Stimulated activated CD4-positive, alpha-beta T cell treated with anti-CD3 and anti-CD28 coated beads, Interleukin-15, amount 100 ng/mL, for 1 hour (primary cell): Measurements from ENCODE around the gene SLC6A16.
A peak's percentile ranks its signal among the peaks of the same experiment; 100 is the strongest.
"Not testable (repeated sequence)": the region's sequence is repeated elsewhere in the genome, so short reads cannot be mapped to it uniquely, and the experiment has no call there.

ENCODE experiments used
- DNase-seq, 2 donors: peaks; one replicate each; pipeline ENCODE4 v3.0.0-alpha.2; 2020; ENCODE audit warnings: low read depth in 1 of 2, low spot score in 1 of 2

The SLC6A16 gene

DNA sequence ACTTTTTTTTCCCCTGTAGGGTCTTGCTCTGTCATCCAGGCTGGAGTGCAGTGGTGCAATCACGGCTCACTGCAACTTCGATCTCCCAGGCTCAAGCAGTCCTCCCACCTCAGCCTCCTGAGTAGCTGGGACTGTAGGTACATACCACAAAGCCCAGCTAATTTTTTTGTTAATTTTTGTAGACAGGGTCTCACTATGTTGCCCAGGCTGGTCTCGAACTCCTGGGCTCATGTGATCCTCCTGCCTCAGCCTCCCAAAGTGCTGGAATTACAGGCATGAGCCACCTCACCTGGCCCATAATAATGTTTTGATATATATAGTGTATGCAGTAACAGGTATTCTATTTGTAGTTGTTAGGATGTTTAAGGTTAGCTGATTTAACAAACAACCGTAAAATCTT, 6.2 kb upstream of the SLC6A16 start:
- not testable (repeated sequence) for DNase-seq

DNA sequence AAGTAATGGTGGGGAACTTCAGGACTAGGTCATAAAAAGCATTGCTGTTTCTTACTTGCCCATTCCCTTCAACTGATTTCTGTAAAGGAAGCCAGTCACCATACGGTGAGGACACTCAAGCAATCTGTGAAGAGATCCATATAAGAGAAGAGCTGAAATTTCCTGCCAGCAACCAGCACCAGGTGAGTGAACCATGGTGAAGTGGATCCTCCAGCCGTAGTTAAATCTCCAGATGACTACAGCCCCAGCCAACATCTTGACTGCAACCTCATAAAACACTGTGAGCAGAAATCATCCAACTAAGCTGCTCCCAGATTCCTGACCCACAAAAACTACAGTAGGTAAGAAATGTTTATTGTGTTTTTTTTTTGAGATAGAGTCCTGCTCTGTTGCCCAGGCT, 3.8 kb upstream of the SLC6A16 start:
- DNase-seq: no peak

DNA sequence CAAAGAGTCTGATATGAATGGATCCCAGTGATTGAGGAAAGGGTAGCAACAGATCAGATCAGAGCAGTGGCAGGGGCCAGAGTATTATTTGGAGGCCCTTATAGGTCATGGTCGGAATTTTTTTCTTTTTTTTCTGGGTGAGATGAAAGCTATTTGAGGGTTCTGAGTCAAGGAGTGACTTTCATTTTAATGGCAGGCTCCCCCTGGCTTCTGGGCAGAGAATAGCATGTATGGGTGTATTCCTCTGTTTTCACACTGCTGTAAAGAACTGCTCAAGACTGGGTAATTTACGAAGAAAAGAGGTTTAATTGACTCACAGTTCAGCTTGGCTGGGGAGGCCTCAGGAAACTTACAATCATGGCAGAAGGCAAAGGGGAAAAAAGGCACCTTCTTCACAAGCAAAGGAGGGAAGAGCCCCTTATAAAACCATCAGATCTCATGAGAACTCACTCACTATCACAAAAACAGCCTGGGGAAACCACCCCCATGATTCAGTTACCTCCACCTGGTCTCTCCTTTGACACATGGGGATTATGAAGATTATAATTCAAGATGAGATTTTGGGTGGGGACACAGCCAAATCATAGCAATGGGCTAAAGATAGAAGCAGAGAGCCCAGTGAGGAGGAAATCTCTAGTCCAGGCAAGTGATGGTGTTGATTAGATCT, 3.0 kb upstream of the SLC6A16 start:
- no peak for DNase-seq

DNA sequence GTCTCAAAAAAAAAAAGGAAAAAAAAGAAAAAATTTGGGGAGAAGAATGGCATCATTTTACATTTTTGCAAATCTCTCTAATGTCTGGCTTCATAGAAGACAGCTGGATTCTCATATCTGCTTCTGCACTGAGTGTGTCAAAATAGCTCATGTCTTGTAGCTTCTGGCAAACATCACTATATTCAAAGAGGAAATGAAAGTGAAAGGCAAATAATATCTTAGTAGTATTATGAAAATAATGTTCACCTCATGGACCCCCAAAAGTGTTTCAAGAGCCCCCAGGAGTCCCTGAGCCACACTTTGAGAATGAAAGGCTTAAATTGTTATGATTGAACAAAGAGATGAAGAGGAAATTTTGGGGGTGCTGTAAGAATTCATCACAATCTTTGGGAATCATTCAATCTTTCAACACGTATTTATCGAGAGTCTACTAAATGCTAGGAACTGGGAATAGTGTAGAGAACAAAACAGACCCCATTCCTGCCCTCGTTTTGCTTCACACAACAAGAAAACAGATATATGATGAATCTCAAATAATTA, 1.2 kb upstream of the SLC6A16 start:
- no peak for DNase-seq

DNA sequence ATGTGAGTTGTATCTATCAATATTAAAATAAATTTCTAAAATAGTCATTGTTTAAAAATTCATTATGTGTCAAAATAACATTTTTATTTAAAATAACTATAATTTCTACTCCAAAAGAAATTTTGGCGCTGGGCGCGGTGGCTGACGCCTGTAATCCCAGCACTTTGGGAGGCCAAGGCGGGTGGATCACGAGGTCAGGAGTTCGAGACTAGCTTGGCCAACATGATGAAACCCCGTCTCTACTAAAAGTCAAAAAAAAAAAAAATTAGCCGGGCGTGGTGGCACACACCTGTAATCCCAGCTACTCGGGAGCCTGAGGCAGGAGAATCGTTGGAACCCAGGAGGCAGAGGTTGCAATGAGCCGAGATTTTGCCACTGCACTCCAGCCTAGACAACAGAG, 765 bp upstream of the SLC6A16 start:
- DNase-seq: not testable (repeated sequence)

DNA sequence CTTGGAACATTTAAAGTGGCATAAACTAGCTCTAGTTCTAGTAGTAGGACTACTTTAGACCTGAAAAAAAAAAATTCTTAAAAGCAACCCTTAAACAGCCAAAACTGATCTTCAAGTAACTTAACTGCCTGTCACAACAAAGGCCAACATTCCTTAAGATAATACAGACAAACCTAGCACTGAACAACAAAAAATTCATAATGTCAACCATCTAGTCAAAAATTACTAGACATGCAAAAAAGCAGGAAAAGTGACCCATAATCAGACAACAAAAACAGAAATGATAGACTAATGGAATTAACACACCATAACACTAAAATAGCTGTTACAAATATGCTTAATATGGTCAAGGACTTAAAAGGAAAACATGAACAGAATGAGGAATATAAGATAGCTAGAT, 6.7 kb downstream of the SLC6A16 start:
- no peak for DNase-seq

DNA sequence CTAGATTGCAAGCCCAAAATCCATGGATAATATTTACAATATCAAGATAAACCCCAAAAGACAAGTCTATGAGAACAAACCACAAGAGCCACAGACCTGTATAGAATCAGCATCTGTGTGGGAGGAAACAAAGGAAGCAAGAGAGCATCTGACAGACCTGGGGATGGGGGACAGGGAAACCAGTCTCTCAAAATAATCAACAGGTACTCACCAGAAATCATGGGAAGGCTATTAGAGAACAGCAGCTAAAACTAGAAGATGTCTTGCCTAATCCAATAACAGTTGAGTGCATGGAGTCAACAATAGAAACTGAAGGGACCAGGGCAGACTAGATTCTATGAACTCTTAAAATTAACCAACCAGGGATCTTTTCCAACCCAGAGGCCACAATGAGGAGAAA, 8.7 kb downstream of the SLC6A16 start:
- DNase-seq: no peak

DNA sequence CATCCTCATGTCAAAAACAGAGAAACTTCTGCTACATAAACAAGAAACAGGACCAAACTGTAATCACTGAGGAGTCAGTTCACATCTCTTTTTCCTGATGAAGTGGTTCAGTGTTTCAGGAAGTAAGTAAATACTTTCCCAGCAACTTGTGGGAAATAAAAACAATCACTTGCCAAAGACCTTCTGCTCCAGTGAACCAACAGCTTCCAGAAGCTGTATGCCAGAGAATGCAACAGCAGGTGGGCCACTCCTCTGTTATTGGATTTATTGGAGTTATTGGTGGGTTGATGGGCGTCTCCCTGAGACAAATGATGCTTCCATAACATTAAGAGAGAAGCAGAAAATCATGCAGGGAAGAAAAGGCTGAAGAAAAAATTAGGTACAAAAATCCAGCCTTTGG, 9.9 kb downstream of the SLC6A16 start:
- DNase-seq: no peak

DNA sequence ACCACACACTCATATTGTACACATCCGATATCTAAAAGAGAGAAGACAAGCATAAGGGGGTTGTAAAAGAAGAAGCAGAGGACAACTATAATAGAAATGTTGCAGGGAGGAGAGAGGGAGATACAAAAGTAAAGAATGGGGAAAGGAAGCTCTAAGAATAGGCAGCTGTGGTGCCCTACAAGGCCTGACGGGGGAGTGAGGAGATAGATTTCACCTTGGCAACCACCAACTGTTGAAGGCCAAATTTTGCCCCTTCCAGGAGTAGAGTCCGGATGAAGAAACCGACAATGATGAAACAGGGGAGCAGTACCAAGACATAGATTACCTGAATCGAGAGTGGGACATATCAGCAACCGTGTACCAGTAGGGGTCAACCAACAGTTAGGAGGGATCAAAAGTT, 15.9 kb downstream of the SLC6A16 start:
- no peak for DNase-seq

DNA sequence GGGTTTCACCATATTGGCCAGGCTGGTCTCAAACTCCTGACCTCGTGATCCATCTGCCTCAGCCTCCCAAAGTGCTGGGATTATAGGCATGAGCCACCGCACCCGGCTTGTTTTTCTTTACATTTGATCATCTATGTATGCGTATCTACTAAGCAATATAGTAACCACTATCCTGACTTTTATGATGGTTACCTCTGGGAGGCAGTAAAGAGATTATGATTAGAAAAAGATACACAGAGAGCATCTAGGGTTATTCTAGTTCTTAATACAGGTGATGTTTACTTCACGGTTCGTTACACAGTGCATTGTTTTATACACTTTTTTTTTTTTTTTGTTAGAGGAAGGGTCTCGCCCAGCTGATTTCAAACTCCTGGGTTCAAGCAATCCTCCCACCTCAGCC, 18.3 kb downstream of the SLC6A16 start:
- not testable (repeated sequence) for DNase-seq

DNA sequence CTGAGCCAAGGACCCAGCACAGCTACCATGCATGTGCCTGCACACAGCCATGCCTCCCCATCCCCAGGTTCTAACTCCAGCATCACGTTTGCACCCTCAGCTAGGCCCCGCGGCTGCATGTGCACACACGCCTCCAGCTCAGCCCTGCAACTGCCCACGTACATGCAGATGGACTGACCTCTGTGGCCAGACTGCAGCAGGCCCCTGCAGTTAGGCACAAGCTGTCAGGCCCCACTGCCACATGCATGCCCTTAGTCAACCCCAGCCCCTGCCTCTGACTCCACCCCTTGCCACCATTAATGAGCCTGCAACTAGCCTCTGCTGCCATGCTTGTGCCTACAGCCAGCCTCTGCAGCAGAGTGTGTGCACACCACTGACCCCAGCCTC, 23.1 kb downstream of the SLC6A16 start:
- DNase-seq: no peak

DNA sequence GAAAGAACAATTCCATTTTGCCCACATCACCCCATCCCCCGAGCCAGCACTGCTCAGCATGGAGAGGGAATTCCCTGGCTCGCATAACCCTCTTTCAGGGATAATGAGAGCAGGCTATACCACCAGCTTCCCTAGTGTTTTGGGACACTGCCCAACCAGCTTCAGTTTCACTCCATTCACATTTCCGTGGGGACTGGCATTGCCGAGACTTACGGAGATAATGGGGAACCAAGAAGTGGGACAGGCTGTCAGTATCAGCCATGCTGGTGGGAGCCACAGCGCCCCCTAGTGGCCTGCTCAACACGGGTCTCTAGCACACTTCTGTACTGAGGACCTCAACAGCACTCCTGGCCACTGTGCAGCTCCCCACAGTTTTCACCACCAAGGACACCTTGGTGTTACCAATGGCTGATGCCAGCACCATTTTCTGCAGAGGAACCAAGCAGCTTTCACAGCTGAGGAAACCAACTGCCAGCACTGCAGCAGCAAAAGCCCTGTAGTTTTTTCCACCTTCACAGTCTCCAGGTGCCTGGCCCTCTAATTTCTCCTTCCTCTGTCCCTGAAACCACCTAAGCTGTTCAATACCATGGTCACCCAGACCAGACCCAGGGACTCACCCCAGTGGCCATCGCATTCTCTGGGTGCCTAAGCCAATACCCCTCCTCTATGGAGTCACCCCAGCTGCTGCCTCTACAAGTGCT, 23.7 kb downstream of the SLC6A16 start:
- DNase-seq: peak; percentile 54 to 74

DNA sequence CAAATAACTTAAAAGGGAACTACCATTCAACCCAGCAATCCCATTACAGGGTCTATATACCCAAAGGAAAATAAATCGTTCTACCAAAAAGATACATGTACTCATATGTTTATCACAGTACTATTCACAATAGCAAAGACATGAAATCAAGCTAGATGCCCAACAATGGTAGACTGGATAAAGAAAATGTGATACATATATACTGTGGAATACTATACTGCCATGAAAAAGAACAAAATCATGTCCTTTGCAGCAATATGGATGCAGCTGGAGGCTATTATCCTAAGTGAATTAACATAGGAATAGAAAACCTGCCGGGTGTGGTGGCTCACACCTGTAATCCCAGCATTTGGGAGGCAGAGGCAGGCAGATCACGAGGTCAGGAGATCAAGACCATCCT, 26.3 kb downstream of the SLC6A16 start:
- not testable (repeated sequence) for DNase-seq

DNA sequence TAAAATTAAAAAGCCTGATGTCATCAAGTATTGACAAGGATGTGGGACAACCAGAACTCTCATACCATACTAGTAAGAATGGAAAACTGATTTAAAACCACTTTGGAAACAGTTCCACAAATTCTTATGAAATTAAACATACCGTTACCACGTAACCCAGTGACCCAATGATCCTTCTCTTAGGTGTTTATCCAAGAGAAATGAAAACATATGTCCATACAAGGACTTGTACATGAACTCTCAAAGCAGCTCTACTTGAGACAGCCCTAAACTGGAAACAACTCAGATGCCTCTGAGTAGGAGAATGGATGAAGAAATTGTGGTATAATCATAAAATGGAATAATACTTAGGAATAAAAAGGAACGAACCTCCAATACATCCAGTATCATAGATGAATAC, 27.6 kb downstream of the SLC6A16 start:
- DNase-seq: no peak

DNA sequence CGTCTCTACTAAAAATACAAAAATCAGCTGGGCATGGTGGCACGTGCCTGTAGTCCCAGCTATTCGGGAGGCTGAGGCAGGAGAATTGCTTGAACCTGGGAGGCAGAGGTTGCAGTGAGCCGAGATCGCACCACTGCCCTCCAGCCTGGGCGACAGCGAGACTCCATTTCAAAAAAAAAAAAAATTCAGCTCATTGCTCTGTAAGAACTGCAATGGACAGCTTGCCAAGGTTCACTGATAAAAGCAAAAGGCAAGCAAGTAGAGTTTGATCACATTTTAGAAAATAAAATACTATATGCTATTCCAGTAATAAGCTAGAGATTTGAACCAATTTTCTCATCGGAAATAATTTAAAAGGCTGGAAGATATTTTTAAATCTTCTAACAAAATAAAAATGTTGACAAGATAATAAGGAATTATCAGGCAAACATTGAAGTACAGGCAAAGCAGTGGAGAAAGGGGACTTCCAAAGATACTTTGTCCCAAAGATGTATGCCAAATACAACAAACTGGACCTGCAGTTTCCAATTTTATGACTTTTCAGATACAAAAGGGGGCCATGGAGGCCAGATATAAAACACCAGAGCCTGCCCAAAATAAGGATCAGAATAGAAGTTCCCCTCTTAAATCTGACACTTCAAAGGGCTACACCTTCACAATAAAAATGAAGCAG, 29.6 kb downstream of the SLC6A16 start:
- DNase-seq: no peak

DNA sequence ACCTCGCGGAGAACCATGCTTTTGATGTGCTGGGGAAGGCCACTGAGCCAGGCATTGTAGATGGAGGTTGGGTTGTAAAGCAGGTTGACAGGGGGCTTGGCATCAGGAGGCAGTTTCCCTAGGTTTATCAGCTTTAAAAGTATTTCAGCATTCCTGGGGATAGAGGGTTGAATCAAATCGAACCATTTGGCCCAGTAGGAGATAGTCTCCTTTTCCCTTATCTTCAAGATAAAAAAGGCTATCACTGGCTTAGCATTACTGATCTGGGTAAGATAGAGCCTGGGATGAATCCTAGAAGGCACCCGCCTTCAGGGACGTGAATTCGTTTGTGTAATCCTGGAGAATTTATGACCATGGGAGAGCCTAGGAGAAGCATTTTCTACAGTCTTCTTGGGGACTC, 30.6 kb downstream of the SLC6A16 start:
- no peak for DNase-seq

DNA sequence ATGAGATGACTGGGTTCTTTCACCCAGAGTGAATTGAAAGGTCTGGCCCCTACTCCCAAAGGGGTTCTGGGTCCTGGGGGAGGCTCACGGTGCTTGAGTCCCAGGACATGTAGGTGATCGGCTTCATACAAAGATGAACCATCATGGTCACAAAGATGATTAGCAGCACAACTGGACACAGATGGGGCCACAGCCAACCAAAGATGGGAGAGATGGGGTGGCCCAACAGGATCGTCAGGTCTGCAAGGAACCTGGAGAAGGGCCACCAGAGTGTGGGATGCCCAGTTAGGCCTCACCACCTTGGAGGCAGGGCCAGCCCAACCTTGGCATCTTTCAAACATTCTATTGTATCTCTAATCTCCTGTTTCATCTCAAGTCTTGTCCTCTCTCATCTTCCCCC, 34.5 kb downstream of the SLC6A16 start:
- DNase-seq: no peak

DNA sequence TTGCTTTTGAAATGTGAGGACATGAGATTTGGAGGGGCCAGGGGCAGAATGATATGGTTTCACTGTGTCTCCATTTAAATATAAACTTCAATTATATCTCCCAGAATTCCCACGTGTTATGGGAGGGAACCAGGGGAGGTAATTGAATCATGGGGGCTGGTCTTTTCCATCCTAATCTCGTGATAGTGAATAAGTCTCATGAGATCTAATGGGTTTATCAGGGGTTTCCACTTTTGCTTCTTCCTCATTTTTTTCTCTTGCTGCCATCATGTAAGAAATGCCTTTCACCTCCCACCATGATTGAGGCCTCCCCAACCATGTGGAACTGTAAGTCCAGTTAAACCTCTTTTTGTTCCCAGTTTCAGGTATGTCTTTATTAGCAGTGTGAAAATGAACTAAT, 35.7 kb downstream of the SLC6A16 start:
- not testable (repeated sequence) for DNase-seq

DNA sequence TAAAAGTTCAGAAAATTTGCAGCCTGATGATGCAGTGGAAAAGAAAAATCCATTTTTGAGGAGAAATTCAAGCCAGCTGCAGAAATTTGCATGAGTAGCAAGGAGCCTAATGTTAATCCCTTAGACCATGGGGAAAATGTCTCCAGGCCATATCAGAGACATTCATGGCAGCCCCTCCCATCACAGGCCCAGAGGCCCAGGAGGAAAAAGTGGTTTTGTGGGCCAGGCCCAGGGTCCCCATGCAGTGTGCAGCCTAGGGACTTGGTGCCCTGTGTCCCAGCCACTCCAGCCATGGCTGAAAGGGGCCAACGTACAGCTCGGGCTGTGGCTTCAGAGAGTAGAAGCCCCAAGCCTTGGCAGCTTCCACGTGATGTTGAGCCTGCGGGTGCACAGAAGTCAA, 36.8 kb downstream of the SLC6A16 start:
- not testable (repeated sequence) for DNase-seq

DNA sequence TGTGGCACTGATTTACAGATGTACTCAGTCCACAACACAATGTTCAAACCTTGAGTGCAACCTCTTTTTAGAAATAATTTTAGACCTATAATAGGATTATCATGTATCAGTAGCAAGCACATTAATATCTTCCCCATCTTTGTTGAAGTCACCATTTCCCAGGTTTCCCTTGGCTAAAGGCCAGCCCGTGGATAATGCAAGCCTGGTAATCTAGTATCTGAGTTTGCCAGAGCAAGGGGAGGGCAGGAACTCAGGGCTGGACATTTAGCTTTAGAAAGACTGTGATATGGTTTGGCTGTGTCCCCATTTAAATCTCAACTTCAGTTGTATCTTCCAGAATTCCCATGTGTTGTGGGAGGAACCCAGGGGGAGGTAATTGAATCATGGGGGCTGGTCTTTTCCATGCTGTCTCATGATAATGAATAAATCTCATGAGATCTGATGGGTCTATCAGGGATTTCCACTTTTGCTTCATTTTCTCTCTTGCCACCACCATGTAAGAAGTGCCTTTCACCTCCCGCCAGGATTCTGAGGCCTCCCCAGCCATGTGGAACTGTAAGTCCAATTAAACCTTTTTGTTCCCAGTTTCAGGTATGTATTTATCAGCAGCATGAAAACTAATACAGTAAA, 37.7 kb downstream of the SLC6A16 start:
- no peak for DNase-seq

DNA sequence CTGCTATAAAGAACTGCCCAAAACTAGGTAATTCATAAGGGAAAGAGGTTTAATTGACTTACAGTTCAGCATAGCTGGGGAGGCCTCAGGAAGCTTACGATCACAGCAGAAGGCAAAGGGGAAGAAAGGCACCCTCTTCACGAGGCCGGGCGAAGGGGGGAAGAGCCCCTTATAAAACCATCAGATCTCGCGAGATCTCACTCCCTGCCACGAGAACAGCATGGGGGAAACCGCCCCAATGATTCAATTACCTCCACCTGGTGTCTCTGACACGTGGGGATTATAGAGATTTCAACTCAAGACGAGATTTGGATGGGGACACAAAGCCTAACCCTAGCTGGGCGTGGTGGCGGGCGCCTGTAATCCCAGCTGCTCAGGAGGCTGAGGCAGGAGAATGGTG, 42.8 kb downstream of the SLC6A16 start:
- DNase-seq: no peak

DNA sequence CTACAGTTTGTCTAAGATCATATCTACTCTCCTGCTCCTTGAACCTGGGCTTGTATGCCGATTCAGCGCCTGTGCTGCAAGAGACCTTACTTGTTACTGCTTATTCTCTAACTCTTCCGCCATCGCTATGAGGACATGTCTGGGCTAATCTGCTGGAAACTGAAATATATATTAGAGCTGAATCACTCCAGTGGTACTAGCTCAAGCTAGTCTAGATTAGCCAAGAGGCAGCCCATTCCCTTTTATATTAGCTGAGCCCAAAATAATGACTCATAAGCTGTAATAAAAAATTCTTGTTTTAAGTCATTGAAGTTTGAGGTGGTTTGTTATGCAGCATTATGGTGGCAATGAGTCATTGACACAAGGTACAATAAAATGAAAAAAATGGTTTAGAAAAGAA, 52.8 kb downstream of the SLC6A16 start:
- no peak for DNase-seq
